ENCODE results near the gene RPS6KA3. TPM values are rescaled to one million over a fixed set of nuclear protein-coding genes. Genes with fewer than 3 reads are reported as not detected.
"Not testable (repeated sequence)": the region's sequence is repeated elsewhere in the genome, so short reads cannot be mapped to it uniquely, and the experiment has no call there.

Gene RPS6KA3
- total RNA-seq, 1 experiment from 2014 or later = 35.5 TPM

GRCh38 chrX:20250146-20250545, 16.6 kb downstream of the RPS6KA3 start:
- H3K9me3 ChIP-seq (ENCODE audit: control insufficient read depth in 1 of 2, insufficient read depth in 1 of 2, low read depth in 1 of 2, low read length in 2 of 2); RAD21 ChIA-PET (ENCODE audit: low non-redundant PET in 1 of 2, low total read pairs in 2 of 2, uncharacterized antibody in 2 of 2, unreplicated experiment in 2 of 2); H3K4me1 ChIP-seq (ENCODE audit: control insufficient read depth in 1 of 2, insufficient read depth in 2 of 2, low read length in 2 of 2); H3K9ac ChIP-seq (ENCODE audit: low read length); DNase-seq (ENCODE audit: low read depth, low spot score); H4K20me1 ChIP-seq (ENCODE audit: insufficient read depth); H3K9me2 ChIP-seq (ENCODE audit: insufficient read depth); H3K36me3 ChIP-seq (ENCODE audit: control insufficient read depth in 1 of 2, insufficient read depth in 2 of 2, low read length in 2 of 2); ATAC-seq; BruUV-seq (replicated peaks); H2AFZ ChIP-seq (ENCODE audit: low read depth, low read length, poor library complexity, severe bottlenecking); H3K4me3 ChIP-seq (replicated peaks in 1 of 2; ENCODE audit: low read depth in 1 of 2, low read length in 2 of 2); H3K27me3 ChIP-seq (ENCODE audit: insufficient read depth, low read length); CTCF ChIA-PET; POLR2A ChIA-PET; H3K4me2 ChIP-seq (ENCODE audit: low read length); H3K27ac ChIP-seq (ENCODE audit: low read depth, low read length): not testable (repeated sequence)
- peaks cover 41% of the 10 kb centered on the region for H3K79me2 ChIP-seq (ENCODE audit: insufficient read depth, low read length)
- intact Hi-C loops (cut with micrococcal nuclease) = loop anchor here (10.0 kb wide), 1 partner anchor 275 kb away; no protein-coding TSS in a partner anchor

GRCh38 chrX:20248592-20249192, 18.0 kb downstream of the RPS6KA3 start:
- ChIA-PET POLR2A (no interaction called here), RAD21 (ENCODE audit: low non-redundant PET in 1 of 2, low total read pairs in 2 of 2, uncharacterized antibody in 2 of 2, unreplicated experiment in 2 of 2) (no interaction called here), CTCF (no interaction called here)
- no peak for TF ChIP-seq SP1 (IDR thresholded peaks at IDR 0.05; ENCODE audit: low read depth)
- no peak for TF ChIP-seq ZNF274 (IDR thresholded peaks at IDR 0.05; ENCODE audit: low read depth, low read length)
- no peak for TF ChIP-seq FOSL1 (IDR thresholded peaks at IDR 0.05; ENCODE audit: low read depth)
- TF ChIP-seq ZFX (IDR thresholded peaks at IDR 0.05) = no peak
- no peak for TF ChIP-seq YY1 (IDR thresholded peaks at IDR 0.05; ENCODE audit: extremely low read depth, insufficient replicate concordance, low read depth, low read length)
- TF ChIP-seq JUND (IDR thresholded peaks at IDR 0.05) = no peak
- TF ChIP-seq CEBPB (IDR thresholded peaks at IDR 0.05; ENCODE audit: low read depth) = no peak
- H3K9me2 ChIP-seq (ENCODE audit: insufficient read depth) = no peaks in the 10 kb centered on the region
- H3K4me2 ChIP-seq (ENCODE audit: low read length) = no peak overlapping the region
- DNase-seq (ENCODE audit: low read depth, low spot score) (no peak), ATAC-seq (no peak)
- peaks cover 43% of the 10 kb centered on the region for H3K79me2 ChIP-seq (ENCODE audit: insufficient read depth, low read length)
- no peaks in the 10 kb centered on the region for H3K9me3 ChIP-seq (ENCODE audit: control insufficient read depth in 1 of 2, insufficient read depth in 1 of 2, low read depth in 1 of 2, low read length in 2 of 2)
- no peaks in the 10 kb centered on the region for H3K36me3 ChIP-seq (ENCODE audit: control insufficient read depth in 1 of 2, insufficient read depth in 2 of 2, low read length in 2 of 2)
- peaks cover 0 to 3% of the 10 kb centered on the region in 2 experiments; a peak in 1 of 4 replicates for H3K4me1 ChIP-seq (ENCODE audit: control insufficient read depth in 1 of 2, insufficient read depth in 2 of 2, low read length in 2 of 2)
- no TSS peak for BruUV-seq (replicated peaks)
- H2AFZ ChIP-seq (ENCODE audit: low read depth, low read length, poor library complexity, severe bottlenecking) = no peak overlapping the region
- no peak overlapping the region for H3K4me3 ChIP-seq (replicated peaks in 1 of 2; ENCODE audit: low read depth in 1 of 2, low read length in 2 of 2)
- no peak overlapping the region for H3K27ac ChIP-seq (ENCODE audit: low read depth, low read length)
- H4K20me1 ChIP-seq (ENCODE audit: insufficient read depth) = no peaks in the 10 kb centered on the region; the same call in 1 of the 2 replicates
- H3K9ac ChIP-seq (ENCODE audit: low read length) = no peak overlapping the region
- no peaks in the 10 kb centered on the region for H3K27me3 ChIP-seq (ENCODE audit: insufficient read depth, low read length)
- intact Hi-C loops (cut with micrococcal nuclease) = no loop called here

All from HCT116 (cell line).